ENCODE data around the gene GFOD1.

GFOD1 gene

DNA sequence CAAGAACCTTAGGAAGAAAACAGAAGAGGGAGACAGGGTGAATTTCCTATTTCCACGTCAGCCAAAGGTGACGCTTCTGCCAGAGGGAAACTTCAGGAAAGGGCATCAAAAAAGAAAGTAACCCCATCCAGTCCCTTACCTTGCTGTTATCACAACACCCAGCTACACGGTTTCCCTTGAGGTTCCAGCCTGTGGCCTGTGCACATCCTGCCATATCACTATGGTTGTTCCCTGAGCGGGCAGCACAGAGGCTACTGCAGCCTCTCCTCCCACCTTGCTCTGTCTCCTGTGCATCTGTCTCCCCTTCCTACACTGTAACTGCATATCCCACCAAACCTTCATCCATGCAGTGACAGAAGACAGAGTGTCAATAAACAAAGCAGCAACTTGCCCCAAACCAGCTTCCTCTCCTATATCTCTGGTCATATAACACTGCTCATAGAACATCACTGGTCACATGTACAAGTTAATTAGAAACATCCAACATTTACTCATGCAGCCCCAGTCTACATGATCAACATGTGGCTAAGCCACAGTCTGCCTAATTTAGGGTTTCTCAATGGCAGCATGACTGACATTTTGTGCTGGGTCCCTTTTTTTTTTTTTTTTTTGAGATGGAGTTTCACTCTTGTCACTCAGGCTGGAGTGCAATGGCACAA is 54.7 kb downstream of the GFOD1 start:
- no peak overlapping the region for H2BK120ac ChIP-seq (ENCODE audit: low read depth, low read length)
- H3K36me3 ChIP-seq (ENCODE audit: control insufficient read depth, insufficient read depth, low read length) = no peaks in the 10 kb centered on the region
- peak overlapping the region; percentile 27 for H2AK5ac ChIP-seq (ENCODE audit: low read length)
- no peak overlapping the region for H3K23ac ChIP-seq (ENCODE audit: low read length)
- H4K5ac ChIP-seq (ENCODE audit: low read length) = no peak overlapping the region
- no peak overlapping the region for H2BK15ac ChIP-seq (replicated peaks; ENCODE audit: low read depth)
- H3K9ac ChIP-seq (ENCODE audit: low read length) = no peak overlapping the region
- peaks cover 13% of the 10 kb centered on the region for H3K4me1 ChIP-seq (ENCODE audit: control insufficient read depth, low read depth, low read length)
- H3K4me3 ChIP-seq (ENCODE audit: low read length) = no peak overlapping the region
- H3K56ac ChIP-seq (ENCODE audit: low read length) = no peak overlapping the region
- no peak overlapping the region for H3K4ac ChIP-seq (ENCODE audit: low read depth, low read length)
- no peak for DNase-seq
- H3K79me2 ChIP-seq (ENCODE audit: control insufficient read depth, insufficient read depth, low read length) = no peaks in the 10 kb centered on the region
- H3K18ac ChIP-seq (ENCODE audit: low read length) = no peak overlapping the region
- H2BK5ac ChIP-seq (ENCODE audit: low read length) = no peak overlapping the region
- no peak overlapping the region for H4K8ac ChIP-seq (ENCODE audit: low read depth, low read length)
- no CpG with 5 or more reads among the region's 4 CpGs for WGBS (ENCODE audit: extremely low coverage, insufficient coverage, low lambda C conversion rate)
- peaks cover 2% of the 10 kb centered on the region for H3K79me1 ChIP-seq (ENCODE audit: low read length)
- no peaks in the 10 kb centered on the region for H3K27me3 ChIP-seq (ENCODE audit: insufficient read depth, low read length, poor library complexity)
- H3K4me2 ChIP-seq (ENCODE audit: low read length) = no peak overlapping the region
- H3K27ac ChIP-seq (ENCODE audit: low read depth, low read length) = no peak overlapping the region

DNA sequence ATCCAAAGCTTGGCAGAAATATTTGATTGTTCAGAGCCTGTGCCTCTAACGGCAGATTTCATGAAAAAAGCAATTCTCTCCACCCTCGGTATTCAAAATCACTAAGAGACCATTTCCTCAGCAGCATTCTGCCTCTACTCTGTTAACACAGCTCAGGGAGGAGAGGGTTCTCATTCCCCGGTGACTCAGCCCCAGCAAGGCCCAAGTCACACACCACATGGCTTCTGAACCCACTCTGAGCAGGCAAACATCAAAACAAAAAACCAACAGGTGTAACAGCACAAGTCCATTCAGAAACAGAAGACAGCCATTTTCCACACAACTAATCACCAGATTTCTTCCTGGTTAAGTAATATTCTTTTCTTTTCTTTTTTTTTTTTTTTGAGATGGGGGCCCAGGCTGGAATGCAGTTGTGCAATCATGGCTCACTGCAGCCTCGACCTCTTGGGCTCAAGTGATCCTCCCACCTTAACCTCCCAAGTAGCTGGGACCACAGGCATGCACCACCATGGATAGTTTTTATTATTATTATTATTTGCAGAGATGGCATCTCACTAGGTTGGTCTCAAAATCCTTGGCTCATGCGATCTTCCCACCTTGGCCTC is 55.4 kb downstream of the GFOD1 start:
- H3K4ac ChIP-seq (ENCODE audit: low read depth, low read length) = no peak overlapping the region
- H3K4me3 ChIP-seq (ENCODE audit: low read length) = no peak overlapping the region
- H2BK15ac ChIP-seq (replicated peaks; ENCODE audit: low read depth) = no peak overlapping the region
- no peaks in the 10 kb centered on the region for H3K27me3 ChIP-seq (ENCODE audit: insufficient read depth, low read length, poor library complexity)
- H3K9ac ChIP-seq (ENCODE audit: low read length) = no peak overlapping the region
- H2AK5ac ChIP-seq (ENCODE audit: low read length) = no peak overlapping the region
- H3K36me3 ChIP-seq (ENCODE audit: control insufficient read depth, insufficient read depth, low read length) = no peaks in the 10 kb centered on the region
- H3K79me1 ChIP-seq (ENCODE audit: low read length) = peaks cover 2% of the 10 kb centered on the region
- no peaks in the 10 kb centered on the region for H3K79me2 ChIP-seq (ENCODE audit: control insufficient read depth, insufficient read depth, low read length)
- H3K27ac ChIP-seq (ENCODE audit: low read depth, low read length) = no peak overlapping the region
- H3K56ac ChIP-seq (ENCODE audit: low read length) = no peak overlapping the region
- no peak overlapping the region for H4K8ac ChIP-seq (ENCODE audit: low read depth, low read length)
- H3K4me1 ChIP-seq (ENCODE audit: control insufficient read depth, low read depth, low read length) = peaks cover 14% of the 10 kb centered on the region
- H3K23ac ChIP-seq (ENCODE audit: low read length) = no peak overlapping the region
- peak; percentile 64 for DNase-seq
- no peak overlapping the region for H3K18ac ChIP-seq (ENCODE audit: low read length)
- H2BK5ac ChIP-seq (ENCODE audit: low read length) = no peak overlapping the region
- no peak overlapping the region for H2BK120ac ChIP-seq (ENCODE audit: low read depth, low read length)
- H3K4me2 ChIP-seq (ENCODE audit: low read length) = no peak overlapping the region
- no CpG with 5 or more reads among the region's 5 CpGs for WGBS (ENCODE audit: extremely low coverage, insufficient coverage, low lambda C conversion rate)
- H4K5ac ChIP-seq (ENCODE audit: low read length) = no peak overlapping the region

DNA sequence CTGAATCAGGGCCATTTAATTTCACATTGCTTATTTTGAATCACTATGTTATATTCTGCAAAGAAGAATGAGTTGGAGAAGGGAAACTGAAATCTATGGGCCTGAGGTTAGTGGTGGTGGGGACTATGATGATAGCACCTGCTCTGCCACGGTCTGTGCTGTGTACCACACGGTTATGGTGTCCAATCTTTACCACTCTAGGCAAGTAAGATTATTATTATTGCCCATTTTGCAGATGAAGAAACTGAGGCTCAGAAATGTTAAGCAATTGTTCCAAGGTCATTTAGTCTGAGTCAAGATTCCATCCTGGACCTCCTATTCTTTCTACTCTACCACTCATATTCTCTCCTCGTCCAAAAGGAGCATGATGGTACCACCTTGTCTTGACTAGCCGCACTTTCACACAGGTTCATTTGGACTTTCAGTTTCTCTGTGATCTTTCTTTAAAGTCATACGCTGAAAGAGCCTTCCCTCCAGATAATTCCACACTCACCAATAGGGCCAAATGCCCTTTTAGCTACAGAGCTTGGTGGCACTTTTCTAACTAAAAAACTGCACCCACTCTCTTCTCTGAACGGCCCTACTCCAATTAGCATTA is 56.2 kb downstream of the GFOD1 start:
- Histone ChIP-seq H3K56ac (ENCODE audit: low read length) (no peak overlapping the region), H4K8ac (ENCODE audit: low read depth, low read length) (no peak overlapping the region), H3K18ac (ENCODE audit: low read length) (no peak overlapping the region), H2BK5ac (ENCODE audit: low read length) (no peak overlapping the region), H2AK5ac (ENCODE audit: low read length) (no peak overlapping the region), H2BK120ac (ENCODE audit: low read depth, low read length) (no peak overlapping the region), H3K27ac (ENCODE audit: low read depth, low read length) (no peak overlapping the region), H3K27me3 (ENCODE audit: insufficient read depth, low read length, poor library complexity) (no peaks in the 10 kb centered on the region), H3K23ac (ENCODE audit: low read length) (no peak overlapping the region), H3K36me3 (ENCODE audit: control insufficient read depth, insufficient read depth, low read length) (no peaks in the 10 kb centered on the region), H2BK15ac (replicated peaks; ENCODE audit: low read depth) (no peak overlapping the region), H3K4me3 (ENCODE audit: low read length) (no peak overlapping the region), H3K9ac (ENCODE audit: low read length) (no peak overlapping the region), H3K79me2 (ENCODE audit: control insufficient read depth, insufficient read depth, low read length) (no peaks in the 10 kb centered on the region), H3K79me1 (ENCODE audit: low read length) (peaks cover 2% of the 10 kb centered on the region), H3K4ac (ENCODE audit: low read depth, low read length) (no peak overlapping the region), H3K4me2 (ENCODE audit: low read length) (no peak overlapping the region), H3K4me1 (ENCODE audit: control insufficient read depth, low read depth, low read length) (peaks cover 14% of the 10 kb centered on the region), H4K5ac (ENCODE audit: low read length) (no peak overlapping the region)
- DNase-seq = no peak
- WGBS (ENCODE audit: extremely low coverage, insufficient coverage, low lambda C conversion rate) = no CpG with 5 or more reads among the region's 6 CpGs

DNA sequence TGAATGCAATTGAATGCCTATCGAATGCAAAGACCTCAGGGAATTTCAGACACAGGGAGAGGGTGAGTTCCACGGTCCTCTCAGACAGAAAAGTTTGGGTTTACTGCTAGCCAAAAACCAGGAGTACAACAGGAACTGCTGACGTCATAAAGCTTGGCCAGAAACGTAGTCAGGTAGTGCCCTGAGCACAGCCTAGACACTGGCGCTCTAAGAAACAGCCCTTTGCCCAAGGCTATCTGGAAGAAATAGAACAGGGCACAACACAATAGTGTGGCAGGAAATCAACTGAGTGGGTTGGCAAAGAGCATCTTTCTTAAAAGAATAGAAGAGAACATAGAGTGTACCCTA is 58.0 kb downstream of the GFOD1 start:
- no peak overlapping the region for H3K27ac ChIP-seq (ENCODE audit: low read depth, low read length)
- H3K79me2 ChIP-seq (ENCODE audit: control insufficient read depth, insufficient read depth, low read length) = no peaks in the 10 kb centered on the region
- no peak for DNase-seq
- no peak overlapping the region for H2BK15ac ChIP-seq (replicated peaks; ENCODE audit: low read depth)
- no peak overlapping the region for H3K23ac ChIP-seq (ENCODE audit: low read length)
- H3K79me1 ChIP-seq (ENCODE audit: low read length) = peaks cover 2% of the 10 kb centered on the region
- no peak overlapping the region for H3K4me3 ChIP-seq (ENCODE audit: low read length)
- no peak overlapping the region for H3K9ac ChIP-seq (ENCODE audit: low read length)
- no peak overlapping the region for H2BK5ac ChIP-seq (ENCODE audit: low read length)
- H3K36me3 ChIP-seq (ENCODE audit: control insufficient read depth, insufficient read depth, low read length) = no peaks in the 10 kb centered on the region
- no peak overlapping the region for H4K8ac ChIP-seq (ENCODE audit: low read depth, low read length)
- H2AK5ac ChIP-seq (ENCODE audit: low read length) = no peak overlapping the region
- H3K4ac ChIP-seq (ENCODE audit: low read depth, low read length) = no peak overlapping the region
- no peak overlapping the region for H2BK120ac ChIP-seq (ENCODE audit: low read depth, low read length)
- no CpG with 5 or more reads among the region's 5 CpGs for WGBS (ENCODE audit: extremely low coverage, insufficient coverage, low lambda C conversion rate)
- H3K4me2 ChIP-seq (ENCODE audit: low read length) = no peak overlapping the region
- no peak overlapping the region for H3K18ac ChIP-seq (ENCODE audit: low read length)
- H3K56ac ChIP-seq (ENCODE audit: low read length) = no peak overlapping the region
- no peak overlapping the region for H4K5ac ChIP-seq (ENCODE audit: low read length)
- no peaks in the 10 kb centered on the region for H3K27me3 ChIP-seq (ENCODE audit: insufficient read depth, low read length, poor library complexity)
- H3K4me1 ChIP-seq (ENCODE audit: control insufficient read depth, low read depth, low read length) = peaks cover 14% of the 10 kb centered on the region

DNA sequence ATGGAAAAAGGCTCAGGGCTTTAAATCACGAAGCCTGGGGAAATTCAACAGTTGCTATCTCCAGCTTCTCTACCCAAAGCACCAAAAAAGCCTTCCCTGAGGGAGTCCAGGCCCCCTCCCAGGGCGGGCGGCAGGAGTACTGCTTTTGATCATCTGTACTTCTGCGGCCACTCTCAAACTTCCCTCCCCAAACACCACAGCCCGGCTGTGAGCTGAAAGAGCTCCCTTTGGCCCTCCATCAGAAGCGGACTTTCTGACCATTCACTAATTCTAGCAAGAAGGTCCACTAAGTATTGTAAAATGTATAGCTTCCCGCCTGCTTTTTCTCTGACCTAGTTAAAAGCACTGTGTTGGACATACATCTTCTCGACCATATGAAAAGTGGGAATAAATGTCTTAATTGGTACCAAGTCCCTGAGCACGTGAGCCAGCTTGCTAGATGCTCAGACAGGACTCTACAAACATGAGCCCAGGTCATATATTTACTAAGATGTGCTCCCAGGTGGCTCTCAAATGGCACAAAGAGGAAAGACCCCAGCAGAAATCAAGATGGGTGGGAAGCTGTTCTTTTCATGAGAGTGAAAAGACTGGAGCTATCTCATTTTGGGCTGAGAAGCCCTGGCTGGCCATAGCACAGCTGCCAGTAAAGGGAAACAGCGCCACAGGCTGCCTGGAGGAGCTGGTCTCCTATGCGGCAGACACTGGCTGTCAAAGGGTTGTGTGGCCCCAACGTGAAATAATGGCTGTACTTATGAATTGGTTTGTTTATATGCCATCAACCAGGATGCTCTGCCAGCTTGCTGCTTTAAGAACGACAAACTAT is 58.6 kb downstream of the GFOD1 start:
- Histone ChIP-seq H4K5ac (ENCODE audit: low read length) (no peak overlapping the region), H3K18ac (ENCODE audit: low read length) (peak overlapping the region; percentile 6), H3K4me1 (ENCODE audit: control insufficient read depth, low read depth, low read length) (peaks cover 14% of the 10 kb centered on the region), H2BK5ac (ENCODE audit: low read length) (no peak overlapping the region), H4K8ac (ENCODE audit: low read depth, low read length) (no peak overlapping the region), H3K4me3 (ENCODE audit: low read length) (no peak overlapping the region), H2BK15ac (replicated peaks; ENCODE audit: low read depth) (peak overlapping the region; percentile 10), H3K9ac (ENCODE audit: low read length) (peak overlapping the region; percentile 14), H3K4me2 (ENCODE audit: low read length) (no peak overlapping the region), H3K27ac (ENCODE audit: low read depth, low read length) (peak overlapping the region; percentile 35), H2BK120ac (ENCODE audit: low read depth, low read length) (peak overlapping the region; percentile 9), H3K79me1 (ENCODE audit: low read length) (peaks cover 2% of the 10 kb centered on the region), H3K56ac (ENCODE audit: low read length) (peak overlapping the region; percentile 44), H3K36me3 (ENCODE audit: control insufficient read depth, insufficient read depth, low read length) (no peaks in the 10 kb centered on the region), H2AK5ac (ENCODE audit: low read length) (no peak overlapping the region), H3K27me3 (ENCODE audit: insufficient read depth, low read length, poor library complexity) (no peaks in the 10 kb centered on the region), H3K4ac (ENCODE audit: low read depth, low read length) (no peak overlapping the region), H3K23ac (ENCODE audit: low read length) (peak overlapping the region; percentile 59), H3K79me2 (ENCODE audit: control insufficient read depth, insufficient read depth, low read length) (no peaks in the 10 kb centered on the region)
- WGBS (ENCODE audit: extremely low coverage, insufficient coverage, low lambda C conversion rate) = no CpG with 5 or more reads among the region's 13 CpGs
- peak; percentile 52 for DNase-seq

Measured in mesendoderm (in vitro differentiated cells).